Ishikawa (cell line): ENCODE data around the gene STX17.

ENCODE experiments used
- CEBPB ChIP-seq: IDR thresholded peaks from 2 replicates; pipeline ENCODE4 v1.6.1; 2012
- CREB1 ChIP-seq: IDR thresholded peaks from 2 replicates; pipeline ENCODE4 v1.6.1; 2012; ENCODE audit warnings: low read depth
- EGR1 ChIP-seq: IDR thresholded peaks from 2 replicates; pipeline ENCODE4 v1.6.1; 2012
- EP300 ChIP-seq: IDR thresholded peaks from 2 replicates; pipeline ENCODE4 v1.6.1; 2012; ENCODE audit warnings: borderline replicate concordance
- FOXM1 ChIP-seq: IDR thresholded peaks from 2 replicates; pipeline ENCODE4 v1.6.1; 2012; ENCODE audit warnings: low read depth, borderline replicate concordance
- MAX ChIP-seq: IDR thresholded peaks from 2 replicates; pipeline ENCODE4 v1.6.1; 2012
- NFIC ChIP-seq: IDR thresholded peaks from 2 replicates; pipeline ENCODE4 v1.6.1; 2012
- RAD21 ChIP-seq: IDR thresholded peaks from 2 replicates; pipeline ENCODE4 v1.6.1; 2012; ENCODE audit warnings: low read depth
- REST ChIP-seq: IDR thresholded peaks from 2 replicates; pipeline ENCODE4 v1.6.1; 2012; ENCODE audit warnings: low read depth, mild to moderate bottlenecking
- TAF1 ChIP-seq: IDR thresholded peaks from 2 replicates; pipeline ENCODE4 v1.6.1; 2012; ENCODE audit warnings: low read depth, mild to moderate bottlenecking
- TCF12 ChIP-seq: IDR thresholded peaks from 2 replicates; pipeline ENCODE4 v1.6.1; 2012; ENCODE audit warnings: low read depth
- TEAD4 ChIP-seq: IDR thresholded peaks from 2 replicates; pipeline ENCODE4 v1.6.1; 2012
- YY1 ChIP-seq: IDR thresholded peaks from 2 replicates; pipeline ENCODE4 v1.6.1; 2012; ENCODE audit warnings: low read depth
- ZBTB7A ChIP-seq: IDR thresholded peaks from 2 replicates; pipeline ENCODE4 v1.6.1; 2012; ENCODE audit warnings: low read depth
- TF ChIP-seq, protein P1 (sequence below): IDR thresholded peaks from 2 replicates; pipeline ENCODE4 v1.6.1; 2012

Gene STX17

DNA sequence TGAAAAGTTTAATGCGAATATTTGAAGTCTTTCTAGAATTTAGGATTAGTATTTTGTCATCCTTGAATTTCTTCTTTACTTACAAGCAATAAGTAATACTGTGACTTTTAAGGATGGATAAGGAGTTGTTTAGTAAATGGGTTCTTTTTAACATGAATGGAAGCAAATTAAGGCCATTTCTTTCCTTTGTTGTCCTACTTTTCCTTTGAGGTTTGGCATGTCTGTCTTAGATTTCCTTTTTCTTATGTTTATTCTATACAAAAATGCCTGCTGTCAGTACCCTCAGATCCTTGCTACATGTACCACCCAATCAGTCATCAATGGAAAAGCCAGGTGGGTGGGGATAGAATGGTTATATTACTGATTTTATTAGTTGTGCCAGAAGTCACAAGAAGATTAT, 10.2 kb downstream of the STX17 start:
- TF ChIP-seq TCF12 (no peak), EP300 (no peak), YY1 (no peak), ZBTB7A (no peak), TAF1 (no peak), FOXM1 (no peak), CEBPB (no peak), EGR1 (no peak), MAX (no peak), NFIC (no peak), TEAD4 (no peak), REST (no peak)
- TF ChIP-seq, protein P1, sequence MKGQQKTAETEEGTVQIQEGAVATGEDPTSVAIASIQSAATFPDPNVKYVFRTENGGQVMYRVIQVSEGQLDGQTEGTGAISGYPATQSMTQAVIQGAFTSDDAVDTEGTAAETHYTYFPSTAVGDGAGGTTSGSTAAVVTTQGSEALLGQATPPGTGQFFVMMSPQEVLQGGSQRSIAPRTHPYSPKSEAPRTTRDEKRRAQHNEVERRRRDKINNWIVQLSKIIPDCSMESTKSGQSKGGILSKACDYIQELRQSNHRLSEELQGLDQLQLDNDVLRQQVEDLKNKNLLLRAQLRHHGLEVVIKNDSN = no peak

DNA sequence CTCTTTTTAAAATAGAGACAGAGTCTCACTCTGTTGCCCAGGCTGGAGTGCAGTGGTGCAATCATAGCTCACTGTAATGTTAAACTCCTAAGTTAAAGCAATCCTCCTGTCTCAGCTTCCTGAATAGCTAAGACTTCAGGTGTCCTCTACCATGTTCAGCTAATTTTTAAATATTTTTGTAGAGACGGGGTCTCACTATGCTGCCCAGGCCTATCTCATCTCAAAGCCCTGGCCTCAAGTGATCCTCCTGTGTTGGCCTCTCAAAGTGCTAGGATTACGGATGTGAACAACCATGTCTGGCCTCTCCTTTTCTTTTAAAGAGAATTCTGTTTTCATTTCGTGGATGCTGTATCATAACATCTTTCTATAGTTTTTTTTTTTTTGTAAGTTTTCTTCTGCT, 11.7 kb downstream of the STX17 start:
- TF ChIP-seq CREB1 (no peak), YY1 (no peak), TCF12 (no peak), EP300 (no peak), RAD21 (no peak), NFIC (no peak), CEBPB (no peak), FOXM1 (no peak), TAF1 (no peak), EGR1 (no peak), TEAD4 (no peak), ZBTB7A (no peak), MAX (no peak), REST (no peak)
- TF ChIP-seq, protein P1 = no peak

GRCh38 chr9:99919930-99920329, 13.5 kb downstream of the STX17 start:
- TF ChIP-seq TCF12 = no peak
- no peak for TF ChIP-seq ZBTB7A
- no peak for TF ChIP-seq TAF1
- TF ChIP-seq, protein P1 = no peak
- no peak for TF ChIP-seq TEAD4
- no peak for TF ChIP-seq CEBPB
- no peak for TF ChIP-seq NFIC
- TF ChIP-seq CREB1 = no peak
- no peak for TF ChIP-seq EP300
- TF ChIP-seq EGR1 = no peak
- no peak for TF ChIP-seq MAX
- no peak for TF ChIP-seq RAD21
- TF ChIP-seq YY1 = no peak
- no peak for TF ChIP-seq FOXM1

DNA sequence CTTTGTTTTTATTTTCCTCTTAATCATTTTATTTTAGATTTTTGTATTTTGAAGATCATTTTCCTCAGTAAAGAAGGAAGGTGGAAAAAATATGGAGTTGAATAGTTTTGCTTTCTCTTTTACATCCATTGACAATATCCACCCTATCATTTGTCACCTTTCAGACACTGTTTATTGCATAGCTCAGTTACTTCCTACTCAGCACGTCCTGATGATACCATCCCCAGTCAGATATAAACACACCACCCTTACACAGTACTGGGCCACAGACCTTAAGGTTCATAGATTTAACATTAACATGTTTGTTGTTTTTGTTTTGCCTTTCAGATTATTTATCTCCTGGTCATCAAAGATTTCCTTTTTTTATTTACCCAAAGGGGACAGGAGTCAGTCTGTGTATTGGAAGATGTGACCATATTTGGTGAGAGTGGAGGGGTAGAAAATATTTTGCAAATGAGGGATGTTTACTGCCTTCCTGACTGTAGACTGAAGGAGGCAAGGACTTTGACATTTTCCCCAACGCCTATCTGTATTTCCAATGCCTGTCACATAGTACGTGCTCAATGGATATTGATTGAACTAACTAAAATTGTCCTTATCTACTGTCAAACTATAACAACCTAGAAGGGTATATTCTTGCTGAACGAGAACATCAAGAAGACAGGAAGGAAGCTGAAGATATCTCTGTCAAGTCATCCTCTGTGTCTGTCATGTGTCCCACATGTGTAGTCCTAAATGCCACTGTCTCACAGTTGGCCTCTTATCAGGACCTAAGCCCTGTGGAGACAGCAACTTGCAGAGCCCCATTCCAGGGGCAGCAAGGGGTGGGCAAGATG, 15.6 kb downstream of the STX17 start:
- no peak for TF ChIP-seq CREB1
- TF ChIP-seq ZBTB7A = no peak
- TF ChIP-seq RAD21 = no peak
- no peak for TF ChIP-seq EP300
- no peak for TF ChIP-seq TAF1
- TF ChIP-seq CEBPB = no peak
- TF ChIP-seq REST = no peak
